ENCODE results near the gene JPH3. TPM values are rescaled to one million over a fixed set of nuclear protein-coding genes. Genes with fewer than 3 reads are reported as not detected.

The JPH3 gene
- total and polyA plus RNA-seq, 12 donors, result 0.06 to 0.79 (median 0.10) TPM; not detected in 6

DNA sequence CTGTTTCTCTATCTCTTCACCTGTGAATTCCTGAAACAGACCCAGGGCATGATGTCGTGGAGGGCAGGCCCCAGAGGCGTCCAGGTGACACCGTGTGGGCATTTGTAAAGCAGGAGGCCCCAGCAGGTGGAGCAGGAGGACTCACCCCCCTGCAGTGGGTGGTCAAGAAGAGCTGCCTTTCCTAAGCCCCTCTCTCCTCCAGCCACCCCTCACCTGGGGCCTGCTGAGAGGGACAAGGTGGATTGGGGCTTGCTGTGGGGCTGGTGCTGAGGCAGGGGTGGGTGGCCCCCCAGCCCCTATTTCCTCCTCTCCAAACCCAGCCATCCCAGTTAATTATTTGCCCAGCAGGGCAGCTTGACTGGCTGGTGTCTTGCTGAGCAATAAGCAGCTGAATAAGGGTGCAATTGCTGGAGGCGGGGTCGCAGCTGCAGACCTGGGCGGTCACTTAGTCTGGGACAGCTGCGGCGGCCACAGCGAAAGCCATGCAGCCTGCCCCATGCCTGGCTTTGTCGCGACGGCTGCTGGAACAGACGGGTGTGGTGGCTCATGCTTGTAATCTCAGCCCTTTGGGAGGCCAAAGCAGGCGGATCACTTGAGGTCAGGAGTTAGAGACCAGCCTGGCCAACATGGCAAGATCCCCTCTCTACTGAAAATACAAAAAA is 56.4 kb downstream of the JPH3 start:
- H3K27me3 ChIP-seq, result peaks cover 0 to 52% (median 18%) of the 10 kb centered on the region in 7 donors
- intact Hi-C loops (cut with DNase I), result no loop called here
- H3K4me3 ChIP-seq, result no peak overlapping the region
- peaks cover 0 to 8% (median 0%) of the 10 kb centered on the region in 11 donors for H3K9me3 ChIP-seq
- H3K27ac ChIP-seq, result no peak overlapping the region
- no peak for DNase-seq
- ATAC-seq, result no peak
- H3K36me3 ChIP-seq, result no peaks in the 10 kb centered on the region
- TF ChIP-seq, protein P1, sequence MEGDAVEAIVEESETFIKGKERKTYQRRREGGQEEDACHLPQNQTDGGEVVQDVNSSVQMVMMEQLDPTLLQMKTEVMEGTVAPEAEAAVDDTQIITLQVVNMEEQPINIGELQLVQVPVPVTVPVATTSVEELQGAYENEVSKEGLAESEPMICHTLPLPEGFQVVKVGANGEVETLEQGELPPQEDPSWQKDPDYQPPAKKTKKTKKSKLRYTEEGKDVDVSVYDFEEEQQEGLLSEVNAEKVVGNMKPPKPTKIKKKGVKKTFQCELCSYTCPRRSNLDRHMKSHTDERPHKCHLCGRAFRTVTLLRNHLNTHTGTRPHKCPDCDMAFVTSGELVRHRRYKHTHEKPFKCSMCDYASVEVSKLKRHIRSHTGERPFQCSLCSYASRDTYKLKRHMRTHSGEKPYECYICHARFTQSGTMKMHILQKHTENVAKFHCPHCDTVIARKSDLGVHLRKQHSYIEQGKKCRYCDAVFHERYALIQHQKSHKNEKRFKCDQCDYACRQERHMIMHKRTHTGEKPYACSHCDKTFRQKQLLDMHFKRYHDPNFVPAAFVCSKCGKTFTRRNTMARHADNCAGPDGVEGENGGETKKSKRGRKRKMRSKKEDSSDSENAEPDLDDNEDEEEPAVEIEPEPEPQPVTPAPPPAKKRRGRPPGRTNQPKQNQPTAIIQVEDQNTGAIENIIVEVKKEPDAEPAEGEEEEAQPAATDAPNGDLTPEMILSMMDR (IDR thresholded peaks at IDR 0.05), result no peak
- H3K4me1 ChIP-seq, result no peaks in the 10 kb centered on the region
- 44 to 54% methylated on average over 14 of the region's 14 CpGs for WGBS, 2 donors

DNA sequence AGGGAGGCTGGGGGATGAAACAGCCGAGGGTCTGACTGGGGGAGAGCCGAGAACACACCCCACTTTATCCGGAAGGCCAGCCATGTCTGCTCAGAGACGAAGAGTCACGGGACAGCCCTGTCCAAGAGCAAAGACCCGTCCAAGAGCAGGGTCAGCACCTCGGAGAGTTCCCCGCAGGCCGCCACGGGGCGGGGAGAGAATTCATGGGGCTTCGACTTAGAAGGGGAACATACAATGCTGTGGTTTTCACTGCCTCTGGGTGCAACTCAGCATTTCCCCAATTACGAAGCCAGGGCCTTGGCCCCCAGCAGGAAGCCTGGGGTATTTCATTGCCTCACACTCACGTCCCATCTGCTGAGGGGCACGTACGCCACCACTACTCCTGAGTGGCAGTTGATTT is 59.3 kb downstream of the JPH3 start:
- TF ChIP-seq, protein P1 (IDR thresholded peaks at IDR 0.05), result peak in 1 of 9 donors; percentile 16
- WGBS, 2 donors, result 11 to 13% methylated on average over 16 of the region's 16 CpGs
- Histone ChIP-seq H3K4me3 (no peak overlapping the region), H3K4me1 (no peaks in the 10 kb centered on the region), H3K36me3 (no peaks in the 10 kb centered on the region), H3K9me3 (peaks cover 0 to 8% (median 0%) of the 10 kb centered on the region in 11 donors), H3K27ac (no peak overlapping the region), H3K27me3 (peaks cover 0 to 49% (median 18%) of the 10 kb centered on the region in 7 donors)
- ATAC-seq (peak in 6 of 8 donors; percentile 36 to 68 (median 57)), DNase-seq (peak; percentile 43 to 46)
- intact Hi-C loops (cut with DNase I), result no loop called here

DNA sequence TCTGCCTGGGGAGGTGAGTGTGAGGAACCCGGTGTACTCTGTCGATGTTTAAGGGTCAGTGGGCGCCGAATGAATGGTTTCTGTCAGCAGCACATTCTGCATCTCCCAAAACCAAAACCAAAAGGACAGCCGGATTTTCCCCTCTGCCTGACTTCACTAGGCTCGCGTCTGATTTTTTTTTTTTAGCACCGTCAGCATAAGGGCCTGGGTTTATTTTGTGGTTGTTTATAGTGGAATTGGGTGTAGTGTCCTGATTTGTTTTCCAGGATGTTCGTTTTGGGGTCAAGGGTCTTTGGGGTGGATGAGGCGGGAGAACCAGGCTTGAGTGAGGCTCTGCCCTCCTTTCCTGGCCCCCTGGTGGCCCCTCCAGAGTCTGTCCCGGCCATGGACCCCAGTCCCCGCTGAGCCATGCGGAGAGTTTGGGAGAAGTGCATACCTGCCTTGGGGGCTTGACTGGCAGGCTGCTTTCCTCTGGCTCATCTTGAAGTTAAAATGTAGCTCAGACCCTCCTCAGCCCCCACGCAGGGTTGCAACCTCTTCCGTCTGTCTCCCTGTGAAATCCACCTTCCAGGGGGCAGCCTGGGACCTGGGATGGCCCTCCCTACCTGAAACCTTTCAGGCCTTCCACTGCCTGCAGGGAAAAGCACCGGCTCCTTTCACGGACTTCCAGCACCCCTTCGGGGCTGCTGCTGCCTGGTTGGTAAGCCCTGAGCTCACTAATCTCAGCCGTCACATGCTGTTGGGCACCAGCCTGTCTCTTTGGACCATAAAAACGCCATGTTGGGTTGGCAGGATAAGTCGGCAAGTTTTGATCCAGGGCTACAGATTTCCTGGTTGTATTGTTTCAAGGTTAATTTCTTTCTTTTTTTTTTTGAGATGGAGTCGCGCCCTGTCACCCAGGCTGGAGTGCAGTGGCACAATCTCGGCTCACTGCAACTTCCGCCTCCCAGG is 60.2 kb downstream of the JPH3 start:
- DNase-seq (no peak), ATAC-seq (no peak)
- WGBS, 2 donors, result 80% methylated on average over 25 of the region's 25 CpGs
- Histone ChIP-seq H3K9me3 (peaks cover 0 to 6% (median 0%) of the 10 kb centered on the region in 11 donors), H3K4me1 (no peaks in the 10 kb centered on the region), H3K27ac (no peak overlapping the region), H3K36me3 (no peaks in the 10 kb centered on the region), H3K4me3 (no peak overlapping the region), H3K27me3 (peaks cover 0 to 52% (median 18%) of the 10 kb centered on the region in 7 donors)
- intact Hi-C loops (cut with DNase I), result no loop called here
- TF ChIP-seq, protein P1 (IDR thresholded peaks at IDR 0.05), result no peak

- WGBS, 2 donors, result 73 to 75% methylated on average over 11 of the region's 11 CpGs
- no peak overlapping the region for H3K27ac ChIP-seq
- ATAC-seq, result no peak
- TF ChIP-seq, protein P1 (IDR thresholded peaks at IDR 0.05), result no peak
- DNase-seq, result no peak
- no peaks in the 10 kb centered on the region for H3K4me1 ChIP-seq
- peaks cover 0 to 52% (median 17%) of the 10 kb centered on the region in 7 donors for H3K27me3 ChIP-seq
- intact Hi-C loops (cut with DNase I), result no loop called here
- no peaks in the 10 kb centered on the region for H3K9me3 ChIP-seq
- no peak overlapping the region for H3K4me3 ChIP-seq
- H3K36me3 ChIP-seq, result no peaks in the 10 kb centered on the region
Measured at GRCh38 chr16:87664792-87665191, 62.5 kb downstream of the JPH3 start.

Measured in heart right ventricle (tissue), 16 donors.